GM21390 (cell line): ENCODE results near the gene ZNF496.
"Not testable (repeated sequence)": the region's sequence is repeated elsewhere in the genome, so short reads cannot be mapped to it uniquely, and the experiment has no call there.

Experiments used
- ATAC-seq: cut with Tn5 transposase; IDR thresholded peaks from one replicate; pipeline ENCODE4 v1.9.1; 2021; ENCODE audit not compliant: unreplicated experiment

ZNF496 gene

DNA sequence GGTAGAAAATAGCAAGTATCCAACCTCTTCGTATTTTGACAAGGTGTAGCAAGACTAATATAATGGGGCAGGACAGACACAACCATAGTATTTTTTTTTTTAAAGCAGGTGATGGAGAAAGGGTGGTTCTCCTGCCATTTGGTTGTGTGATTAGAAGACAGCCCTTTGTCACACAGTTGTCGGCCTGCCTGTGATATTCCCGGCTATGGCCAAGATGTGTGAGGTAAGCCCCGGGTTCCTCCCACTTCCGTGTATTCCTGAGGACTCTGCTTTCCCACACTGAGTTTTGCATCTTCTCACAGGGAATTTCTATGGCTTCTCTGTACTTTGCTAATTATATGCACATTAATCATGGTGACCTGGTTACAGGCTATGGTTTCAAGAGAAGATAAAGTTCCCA, 35.9 kb downstream of the ZNF496 start:
- no peak for ATAC-seq

DNA sequence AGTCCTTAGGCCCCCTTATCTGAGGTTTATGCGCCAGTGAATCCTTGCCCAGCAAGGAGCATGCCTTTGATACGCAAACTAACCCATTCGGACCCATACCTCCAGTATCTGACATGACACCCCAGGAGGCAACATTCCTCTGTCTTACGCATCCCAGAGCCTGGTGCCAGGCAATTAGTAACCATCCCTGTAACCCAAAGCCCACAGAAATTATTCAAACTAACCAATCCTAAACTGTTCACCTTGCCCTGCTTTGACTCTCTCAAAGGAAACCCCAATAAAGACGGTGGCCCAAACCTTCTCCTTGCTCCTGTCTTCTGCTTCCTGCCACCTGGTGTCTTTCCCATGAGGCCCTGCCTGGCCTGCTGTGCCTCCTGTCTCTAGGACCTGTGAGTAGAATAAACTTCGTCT, 36.4 kb downstream of the ZNF496 start:
- no peak for ATAC-seq

DNA sequence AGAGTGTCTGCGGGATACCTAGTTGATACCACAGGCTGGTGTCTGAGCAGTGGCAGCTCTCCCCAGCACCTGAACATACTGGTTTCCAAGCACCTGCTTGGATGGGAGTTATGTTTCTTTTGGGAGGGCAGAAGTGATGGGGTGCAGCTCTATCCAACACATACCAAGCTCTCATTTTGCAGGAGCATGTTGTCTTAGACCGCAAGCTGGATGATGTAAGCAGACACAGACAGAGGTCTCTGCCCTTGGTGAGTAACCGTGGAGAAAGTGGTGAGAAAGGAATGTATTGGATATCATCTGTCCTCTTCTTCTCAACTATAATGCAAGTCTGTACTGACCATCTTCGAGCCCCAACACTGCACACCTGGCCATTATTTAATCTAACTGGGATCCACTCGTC, 37.4 kb downstream of the ZNF496 start:
- ATAC-seq, result no peak

DNA sequence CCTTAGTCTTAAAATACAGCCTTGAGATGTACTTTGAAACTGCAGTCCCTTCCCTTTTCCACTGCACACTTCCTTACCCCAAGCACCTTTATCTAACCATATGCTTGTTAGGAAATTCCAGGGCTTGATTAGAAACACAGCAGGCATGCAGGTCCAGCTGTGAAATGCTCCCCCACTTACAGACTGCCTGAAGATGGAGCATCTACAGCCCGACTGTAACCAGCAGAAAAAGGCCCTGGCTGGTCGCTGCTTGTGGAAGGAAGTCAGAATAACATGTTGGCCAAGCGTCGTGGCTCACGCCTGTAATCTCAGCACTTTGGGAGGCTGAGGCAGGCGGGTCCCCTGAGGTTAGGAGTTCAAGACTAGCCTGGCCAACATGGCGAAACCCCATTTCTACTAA, 38.6 kb downstream of the ZNF496 start:
- no peak for ATAC-seq

DNA sequence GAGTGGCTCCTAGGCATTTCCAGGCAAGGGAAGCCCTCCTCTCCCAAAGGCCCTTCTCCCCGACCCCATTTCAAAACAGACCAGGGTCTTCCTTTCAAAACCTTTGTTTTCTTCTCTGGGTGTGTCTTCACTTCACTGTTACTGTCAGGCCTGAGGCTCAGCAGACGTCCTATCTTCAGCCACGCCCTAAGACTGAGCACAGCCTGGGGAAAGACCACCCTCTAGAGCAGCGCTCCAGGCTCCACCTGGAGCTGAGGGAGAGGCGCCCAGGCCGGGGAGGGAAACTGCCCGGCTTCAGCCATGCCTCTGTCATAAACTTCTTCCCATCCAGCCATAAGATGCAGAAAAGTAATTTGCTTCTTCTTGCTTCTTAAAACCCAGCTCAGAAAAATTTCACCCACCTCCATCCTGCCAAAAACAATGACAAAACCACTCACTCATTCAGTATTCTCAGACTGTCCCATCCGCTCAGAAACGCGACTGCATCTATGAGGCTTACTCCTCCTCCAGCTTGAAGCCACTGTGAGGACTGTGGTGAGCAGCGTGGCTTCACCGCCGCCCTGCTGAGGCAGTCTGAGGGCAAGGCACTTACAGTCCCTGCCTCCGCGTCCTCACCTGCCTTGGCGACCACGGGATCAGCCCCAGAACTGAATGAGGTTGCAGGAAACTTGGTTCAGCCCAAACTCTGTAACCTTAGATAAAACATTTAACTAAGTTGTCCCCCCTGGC, 39.7 kb downstream of the ZNF496 start:
- ATAC-seq, result no peak

DNA sequence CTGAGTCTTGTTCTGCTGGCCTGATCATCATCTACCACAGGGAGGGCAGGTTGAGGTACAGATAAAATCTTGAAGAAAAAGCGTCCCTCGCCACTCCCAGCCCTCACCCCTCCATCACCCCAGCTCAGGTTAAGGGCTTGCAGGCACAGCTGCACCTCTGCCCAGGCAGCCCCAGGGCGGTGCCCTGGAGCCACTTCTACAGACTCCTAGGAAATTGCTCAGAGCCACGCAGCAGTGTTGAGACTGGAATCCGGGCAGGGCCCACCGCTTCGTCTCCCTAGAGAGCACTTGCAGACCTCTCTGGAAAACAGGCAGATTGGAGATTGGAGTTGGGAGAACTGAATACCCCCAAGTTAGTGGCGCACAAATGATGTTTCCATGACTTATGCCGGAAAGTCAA, 40.5 kb downstream of the ZNF496 start:
- no peak for ATAC-seq

DNA sequence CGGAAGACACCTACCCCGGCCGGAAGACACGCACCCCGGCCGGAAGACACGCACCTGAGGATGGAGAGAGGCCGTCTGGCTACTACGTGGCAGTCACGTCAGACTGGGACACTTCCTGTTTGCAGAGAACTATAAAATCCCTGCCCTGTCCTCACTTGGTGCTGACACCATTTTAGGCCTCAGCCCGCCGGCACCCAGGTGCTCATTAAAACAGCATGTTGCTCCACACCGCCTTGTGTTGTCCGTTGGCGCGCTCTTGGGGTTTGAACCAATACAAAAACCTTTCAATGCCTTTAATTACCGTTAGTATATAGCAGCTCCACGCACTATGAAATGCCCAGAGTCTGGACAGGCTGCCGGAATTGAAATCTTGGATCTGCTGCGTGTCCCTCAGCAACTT, 41.1 kb downstream of the ZNF496 start:
- ATAC-seq, result no peak

DNA sequence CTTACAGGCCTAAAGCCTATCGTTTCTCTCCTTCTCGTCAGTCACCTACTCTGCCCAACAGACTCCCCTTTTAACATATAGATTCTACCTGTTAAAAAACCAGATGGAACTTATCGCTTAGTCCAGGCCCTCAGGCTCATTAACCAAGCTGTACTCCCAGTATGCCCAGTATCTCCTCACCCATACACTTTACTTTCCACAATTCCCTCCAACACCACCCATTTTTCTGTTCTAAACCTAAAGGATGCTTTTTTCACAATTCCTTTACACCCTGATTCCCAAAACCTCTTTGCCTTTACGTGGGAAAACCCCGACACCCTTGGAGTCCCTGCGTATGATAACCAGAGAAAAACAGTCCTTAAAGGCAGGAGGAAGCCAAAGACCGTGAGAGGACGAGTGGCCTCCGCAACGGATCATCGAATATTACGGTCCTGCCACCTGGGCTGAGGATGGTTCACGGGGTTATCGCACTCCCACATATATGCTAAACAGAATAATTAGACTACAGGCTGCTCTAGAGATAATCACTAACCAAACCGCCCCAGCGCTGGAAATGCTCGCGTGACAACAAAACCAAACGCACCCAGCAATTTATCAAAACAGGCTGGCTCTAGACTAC, 42.3 kb downstream of the ZNF496 start:
- not testable (repeated sequence) for ATAC-seq

DNA sequence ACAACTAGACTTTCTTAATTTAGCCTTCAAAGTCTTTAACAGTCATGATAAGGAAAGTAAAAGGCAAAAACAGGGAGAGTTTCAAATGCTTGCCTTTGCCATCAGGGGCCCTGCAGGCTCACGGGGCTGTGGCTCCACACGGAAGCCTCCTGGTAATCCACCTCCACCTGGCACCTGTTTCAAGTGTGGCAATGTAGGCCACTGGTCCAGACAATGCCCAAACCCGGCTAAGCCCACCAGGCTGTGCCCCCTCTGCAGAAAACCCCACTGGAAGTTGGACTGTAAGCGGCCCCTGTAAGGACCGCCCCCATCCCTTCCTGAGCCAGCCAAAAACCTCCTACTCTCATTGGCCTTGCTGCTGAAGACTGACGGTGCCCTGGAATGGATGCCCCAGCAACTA, 43.3 kb downstream of the ZNF496 start:
- no peak for ATAC-seq

DNA sequence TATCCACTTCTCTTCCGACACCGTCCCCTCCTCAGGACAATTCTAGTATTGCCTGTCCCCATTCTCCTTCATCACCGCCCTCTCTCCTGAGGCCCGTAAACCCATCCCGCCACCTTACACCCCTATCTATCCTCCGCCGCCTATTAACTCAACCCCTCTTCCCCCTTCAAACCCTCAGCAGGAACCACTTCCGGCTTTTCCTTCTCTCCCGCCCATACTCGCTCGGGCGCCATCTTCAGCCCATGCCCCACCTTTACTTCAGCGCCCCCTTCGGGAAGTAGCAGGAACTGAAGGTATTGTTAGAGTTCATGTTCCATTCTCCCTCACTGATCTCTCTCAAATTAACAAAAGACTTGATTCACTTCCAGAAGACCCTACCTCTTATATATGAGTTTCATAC, 44.2 kb downstream of the ZNF496 start:
- no peak for ATAC-seq

DNA sequence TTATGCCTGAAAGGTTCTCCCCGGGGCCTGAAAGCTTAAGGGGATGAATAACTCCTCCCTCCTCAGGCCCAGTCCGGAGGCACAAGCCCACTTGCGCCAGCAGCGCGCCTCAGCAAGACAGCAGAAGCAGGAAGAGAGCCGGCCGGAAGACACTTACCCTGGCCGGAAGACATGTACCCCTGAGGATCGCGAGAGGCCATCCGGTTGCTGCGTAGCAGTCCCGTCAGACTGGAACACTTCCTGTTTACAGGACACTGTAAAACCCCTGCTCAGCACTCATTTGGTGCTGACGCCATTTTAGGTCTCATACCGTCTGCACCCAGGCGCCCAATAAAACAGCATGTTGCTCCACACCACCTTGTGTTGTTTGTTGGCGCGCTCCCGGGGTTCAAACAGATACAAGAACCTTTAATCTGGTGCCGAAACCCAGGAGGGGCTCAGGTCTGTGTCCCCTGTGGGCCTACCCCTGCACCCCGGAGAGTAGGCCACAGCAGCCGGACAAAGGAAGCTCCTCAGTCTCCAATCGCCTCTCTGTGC, 45.5 kb downstream of the ZNF496 start:
- ATAC-seq, result no peak

DNA sequence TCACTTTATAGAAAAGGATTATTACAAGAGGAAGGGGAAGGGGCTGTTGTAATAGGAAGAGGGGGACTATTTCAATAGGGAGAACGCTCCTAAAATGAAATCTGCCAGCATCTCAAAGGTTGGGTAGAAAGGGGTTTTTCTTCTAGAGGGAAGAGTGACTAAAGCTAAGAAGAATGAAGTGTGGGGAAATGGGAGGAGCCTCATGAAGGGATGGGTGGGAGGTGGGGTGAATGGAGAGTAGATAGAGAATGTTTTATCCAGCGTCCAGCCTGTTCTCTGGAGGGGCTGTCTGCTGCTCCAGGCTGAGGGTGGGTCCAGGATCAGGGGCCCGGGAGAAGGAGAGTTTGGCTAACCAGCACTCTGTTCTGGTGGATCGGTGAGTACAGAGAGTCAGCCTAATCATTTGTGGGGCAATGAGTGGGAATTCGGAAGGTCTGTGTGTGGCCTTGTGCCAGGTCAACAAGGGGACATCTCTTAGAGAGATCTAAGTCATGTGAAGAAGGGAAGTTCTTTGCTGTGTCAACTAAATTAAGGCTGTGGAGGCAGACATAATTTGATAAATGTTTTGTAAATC, 50.6 kb downstream of the ZNF496 start:
- ATAC-seq, result no peak

DNA sequence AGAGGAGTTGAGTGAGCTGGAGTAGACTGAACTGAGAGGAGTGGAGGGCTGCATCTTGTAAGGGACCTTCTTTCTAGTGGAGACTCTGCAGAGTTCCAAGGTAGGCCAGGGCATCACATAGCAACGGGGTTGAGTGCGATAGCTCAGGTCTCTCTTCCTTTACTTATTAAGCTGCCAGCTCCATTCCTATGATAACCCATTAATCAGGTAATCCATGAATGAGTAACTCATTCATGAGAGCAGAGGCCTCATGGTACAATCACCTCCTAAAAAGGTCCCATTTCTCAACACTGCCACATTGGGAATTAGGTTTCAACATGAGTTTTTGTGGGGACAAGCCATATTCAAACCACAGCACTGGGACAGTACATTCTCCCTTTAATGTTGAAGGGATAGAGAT, 54.5 kb downstream of the ZNF496 start:
- ATAC-seq, result no peak

DNA sequence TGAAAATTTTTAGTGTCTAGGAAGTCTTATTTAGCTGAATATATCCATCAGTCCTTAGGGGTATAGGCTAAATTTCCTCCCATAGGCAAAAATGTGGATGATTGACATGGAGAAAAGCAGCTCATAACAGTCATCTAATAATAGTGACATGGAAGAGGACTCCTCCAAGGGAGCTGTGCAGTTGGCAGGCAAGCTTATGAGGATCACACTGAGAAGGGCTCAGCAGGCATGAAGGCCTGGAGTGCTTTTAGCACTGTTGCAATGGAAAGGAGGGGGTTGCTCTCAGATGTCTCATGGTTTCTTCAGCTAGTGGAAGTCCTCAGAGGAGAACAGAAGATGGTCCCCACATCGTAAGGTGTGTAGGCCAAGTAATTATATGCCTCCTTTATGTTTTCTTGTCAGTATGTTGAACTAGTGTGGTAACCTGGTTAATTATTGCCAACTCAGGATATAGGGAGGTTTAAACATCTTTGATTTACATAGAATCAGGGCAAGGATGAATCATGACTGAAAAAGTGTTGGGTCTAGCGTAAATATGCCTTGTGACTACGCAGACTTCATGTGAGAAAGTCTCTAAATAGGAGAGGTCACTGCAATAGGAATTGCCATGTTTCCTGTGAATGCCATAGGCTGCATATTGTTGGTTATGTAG, 56.9 kb downstream of the ZNF496 start:
- no peak for ATAC-seq

DNA sequence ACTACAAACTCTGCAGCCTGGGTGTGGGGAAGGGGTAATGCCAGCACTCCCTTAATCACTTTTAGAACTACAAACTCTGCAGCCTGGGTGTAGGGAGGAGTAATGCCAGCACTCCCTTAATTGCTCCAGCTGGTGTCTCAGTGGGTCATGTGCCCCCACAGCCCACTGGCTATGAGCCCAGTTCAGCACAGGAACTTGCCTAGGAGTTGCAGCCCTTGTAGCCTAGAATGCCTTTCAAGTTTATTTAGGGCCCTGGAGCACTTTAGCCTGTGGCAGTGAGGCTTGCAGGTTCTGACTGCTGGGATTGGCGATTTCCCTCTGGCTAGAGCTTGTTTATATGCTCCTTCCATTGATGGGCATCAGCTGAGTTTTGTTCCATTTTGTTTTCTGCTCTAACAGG, 58.7 kb downstream of the ZNF496 start:
- no peak for ATAC-seq

DNA sequence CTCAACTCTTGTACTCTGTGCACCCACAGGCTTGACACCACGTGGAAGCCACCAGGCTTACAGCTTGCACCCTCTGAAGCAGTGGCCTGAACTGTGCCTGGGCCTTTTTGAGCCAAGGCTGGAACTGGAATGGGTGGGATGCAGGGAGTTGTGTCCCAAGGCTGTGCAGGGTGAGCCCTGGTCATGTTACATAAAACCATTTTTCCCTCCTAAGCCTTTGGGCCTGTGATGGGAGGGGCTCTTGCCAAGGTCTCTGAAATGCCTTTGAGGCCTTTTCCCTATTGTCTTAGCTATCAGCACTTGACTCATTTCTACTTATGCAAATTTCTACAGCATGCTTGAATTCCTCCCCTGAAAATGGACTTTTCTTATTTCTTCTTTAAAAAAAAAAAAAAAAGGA, 61.7 kb downstream of the ZNF496 start:
- no peak for ATAC-seq

DNA sequence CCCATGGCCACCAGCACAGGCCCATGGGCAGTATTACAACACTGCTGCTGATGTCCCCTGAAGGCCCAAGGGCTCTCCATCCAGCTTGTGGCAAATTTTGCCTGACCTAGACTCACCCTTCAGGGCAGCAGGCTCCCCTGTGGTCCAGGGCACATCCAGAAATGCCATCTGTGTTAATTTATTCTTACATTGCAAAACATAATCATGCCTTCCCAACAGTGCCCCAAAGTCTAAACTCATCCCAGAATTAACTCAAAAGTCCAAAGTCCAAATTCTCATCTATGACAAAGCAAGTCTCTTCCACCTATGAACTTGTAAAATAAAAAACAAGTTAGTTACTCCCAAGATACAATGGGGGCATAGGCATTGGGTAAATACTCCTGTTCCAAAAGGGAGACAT, 62.5 kb downstream of the ZNF496 start:
- ATAC-seq, result no peak

DNA sequence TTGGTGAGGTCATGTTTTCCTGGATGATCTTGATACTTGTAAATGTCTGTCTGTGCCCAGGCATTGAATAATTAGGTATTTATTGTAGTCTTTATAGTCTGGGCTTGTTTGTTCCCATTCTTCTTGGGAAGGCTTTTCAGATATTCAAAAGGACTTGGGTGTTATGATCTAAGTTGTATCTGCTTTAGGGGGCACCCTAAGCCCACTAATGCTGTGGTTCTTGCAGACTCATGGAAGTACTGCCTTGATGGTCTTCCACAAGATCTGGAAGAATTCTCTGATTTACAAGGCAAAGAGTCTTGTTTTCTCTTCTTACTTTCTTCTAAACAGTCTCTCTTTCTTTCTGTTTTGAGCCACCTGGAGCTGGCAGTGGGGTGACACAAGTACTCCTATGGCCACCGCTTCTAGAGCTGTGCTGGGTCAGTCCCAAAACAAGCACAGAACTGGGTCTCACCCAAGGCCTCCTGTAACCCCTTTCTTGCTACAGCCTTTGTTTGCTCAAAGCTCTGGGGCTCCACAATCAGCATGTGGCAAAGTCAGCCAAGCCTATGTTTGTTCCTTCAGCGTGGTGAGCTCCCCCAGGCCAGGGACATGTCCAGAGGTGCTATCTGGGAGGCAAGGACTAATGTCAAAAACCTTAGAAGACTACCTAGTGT, 63.1 kb downstream of the ZNF496 start:
- no peak for ATAC-seq

DNA sequence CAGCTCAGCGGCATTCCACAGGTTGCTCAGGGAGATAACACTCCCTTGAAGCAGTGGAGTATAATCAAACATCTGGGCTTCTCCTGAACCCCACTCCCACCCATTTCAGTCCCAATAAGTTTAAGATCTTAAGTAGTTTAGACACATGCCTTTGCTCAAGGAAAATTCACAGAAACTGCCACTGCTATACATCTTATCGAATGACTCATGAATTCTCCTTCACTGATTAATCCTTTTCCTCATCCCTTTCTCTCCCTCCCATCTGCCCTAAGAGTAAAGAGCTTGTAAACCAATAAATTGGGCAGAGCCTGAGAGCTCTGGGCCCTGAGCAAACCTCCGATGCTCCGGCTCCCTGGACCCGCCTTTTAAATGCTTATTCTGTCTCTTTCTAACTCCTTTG, 65.6 kb downstream of the ZNF496 start:
- ATAC-seq, result no peak

DNA sequence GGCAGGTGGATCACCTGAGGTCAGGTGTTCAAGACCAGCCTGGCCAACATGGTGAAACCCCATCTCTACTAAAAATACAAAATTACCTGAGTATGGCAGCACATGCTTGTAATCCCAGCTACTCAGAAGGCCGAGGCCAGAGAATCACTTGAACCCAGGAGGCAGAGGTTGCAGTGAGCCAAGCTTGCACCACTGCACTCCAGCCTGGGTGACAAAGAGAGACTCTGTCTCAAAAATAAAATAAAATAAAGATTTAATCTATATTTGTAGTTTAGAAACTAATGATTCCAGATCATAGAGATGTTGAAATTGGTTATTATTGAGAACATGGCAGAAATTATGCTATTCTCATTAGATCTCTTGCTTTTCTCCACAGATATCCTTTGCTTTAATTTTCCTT, 75.9 kb downstream of the ZNF496 start, which contains the start of gene VN1R5:
Gene VN1R5 (plus strand): TSS at position 301 of the 400 bp plus-strand sequence.
- ATAC-seq, result not testable (repeated sequence)

DNA sequence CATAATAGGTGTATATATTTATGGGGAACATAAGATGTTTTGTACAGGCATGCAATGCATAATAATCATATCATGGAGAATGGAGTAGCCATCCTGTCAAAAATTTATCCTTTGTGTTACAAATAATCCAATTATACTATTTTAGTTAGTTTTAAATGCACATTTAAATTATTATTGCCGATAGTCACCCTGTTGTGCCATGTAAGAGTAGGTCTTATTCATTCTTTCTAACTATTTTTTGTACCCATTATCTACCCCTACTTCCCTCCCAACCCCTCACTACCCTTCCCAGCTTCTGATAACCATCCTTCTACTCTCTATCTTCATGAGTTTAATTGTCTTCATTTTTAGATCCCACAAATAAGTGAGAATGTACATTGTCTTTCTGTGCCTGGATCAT, 84.1 kb downstream of the ZNF496 start:
- ATAC-seq, result no peak
